C4-2B (cell line): Measurements from ENCODE around the gene LRRC27.
"Not testable (repeated sequence)": the region's sequence is repeated elsewhere in the genome, so short reads cannot be mapped to it uniquely, and the experiment has no call there.

Experiments
- H3K27ac ChIP-seq: fragments of 450-650 bp; 2 replicates; pipeline ENCODE4 v1.5.1; 2017
- ZFX ChIP-seq: fragments of 450-650 bp; IDR thresholded peaks from 2 replicates; pipeline ENCODE4 v1.6.1; 2017
- TF ChIP-seq, protein P1 (sequence below): fragments of 450-650 bp; conservative IDR thresholded peaks from 2 replicates; pipeline ENCODE4 v1.5.1; 2017; ENCODE audit warnings: mild to moderate bottlenecking

Gene LRRC27

DNA sequence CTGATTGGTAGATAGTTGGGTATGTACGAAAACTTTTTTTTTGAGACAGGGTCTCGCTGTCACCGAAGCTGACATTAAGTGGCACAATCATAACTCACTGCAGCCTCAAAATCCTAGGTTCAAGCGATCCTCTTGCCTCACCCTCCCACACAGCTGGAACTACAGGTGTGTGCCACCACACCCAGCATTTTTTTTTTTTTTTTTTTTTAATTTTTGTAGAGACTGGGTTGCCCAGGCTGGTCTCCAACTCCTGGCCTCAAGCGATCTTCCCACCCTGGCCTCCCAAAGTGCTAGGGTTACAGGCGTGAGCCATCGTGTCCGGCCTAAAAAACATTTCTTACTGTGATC lies 1.5 kb upstream of the LRRC27 start:
- no peak for TF ChIP-seq ZFX
- TF ChIP-seq, protein P1, sequence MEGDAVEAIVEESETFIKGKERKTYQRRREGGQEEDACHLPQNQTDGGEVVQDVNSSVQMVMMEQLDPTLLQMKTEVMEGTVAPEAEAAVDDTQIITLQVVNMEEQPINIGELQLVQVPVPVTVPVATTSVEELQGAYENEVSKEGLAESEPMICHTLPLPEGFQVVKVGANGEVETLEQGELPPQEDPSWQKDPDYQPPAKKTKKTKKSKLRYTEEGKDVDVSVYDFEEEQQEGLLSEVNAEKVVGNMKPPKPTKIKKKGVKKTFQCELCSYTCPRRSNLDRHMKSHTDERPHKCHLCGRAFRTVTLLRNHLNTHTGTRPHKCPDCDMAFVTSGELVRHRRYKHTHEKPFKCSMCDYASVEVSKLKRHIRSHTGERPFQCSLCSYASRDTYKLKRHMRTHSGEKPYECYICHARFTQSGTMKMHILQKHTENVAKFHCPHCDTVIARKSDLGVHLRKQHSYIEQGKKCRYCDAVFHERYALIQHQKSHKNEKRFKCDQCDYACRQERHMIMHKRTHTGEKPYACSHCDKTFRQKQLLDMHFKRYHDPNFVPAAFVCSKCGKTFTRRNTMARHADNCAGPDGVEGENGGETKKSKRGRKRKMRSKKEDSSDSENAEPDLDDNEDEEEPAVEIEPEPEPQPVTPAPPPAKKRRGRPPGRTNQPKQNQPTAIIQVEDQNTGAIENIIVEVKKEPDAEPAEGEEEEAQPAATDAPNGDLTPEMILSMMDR: no peak
- H3K27ac ChIP-seq: peak overlapping the region; percentile 91

GRCh38 chr10:132332433-132332754 lies 401 bp downstream of the LRRC27 start:
- TF ChIP-seq, protein P1: no peak
- peak; percentile 29; the same call in 1 of the 2 replicates for TF ChIP-seq ZFX
- peak overlapping the region; percentile 91 for H3K27ac ChIP-seq

DNA sequence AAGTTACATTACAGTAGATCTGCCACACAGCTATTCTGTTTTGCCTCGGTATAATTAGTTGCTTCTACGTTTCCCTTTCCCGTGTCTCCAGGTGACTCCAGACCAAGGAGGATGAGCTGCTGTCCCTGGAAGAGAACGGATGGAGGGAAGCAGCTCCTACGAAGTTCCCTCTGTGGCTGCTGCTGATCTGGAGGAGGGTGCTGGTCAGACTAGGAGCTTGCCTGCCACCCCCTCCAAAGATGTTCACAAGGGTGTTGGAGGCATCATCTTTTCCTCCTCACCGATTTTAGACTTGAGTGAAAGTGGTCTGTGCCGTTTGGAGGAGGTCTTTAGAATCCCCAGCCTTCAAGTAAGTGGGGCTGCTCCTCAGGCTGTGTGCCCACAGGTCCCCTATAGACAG lies 1.4 kb downstream of the LRRC27 start:
- TF ChIP-seq, protein P1: no peak
- no peak for TF ChIP-seq ZFX
- H3K27ac ChIP-seq: peak overlapping the region; percentile 36

DNA sequence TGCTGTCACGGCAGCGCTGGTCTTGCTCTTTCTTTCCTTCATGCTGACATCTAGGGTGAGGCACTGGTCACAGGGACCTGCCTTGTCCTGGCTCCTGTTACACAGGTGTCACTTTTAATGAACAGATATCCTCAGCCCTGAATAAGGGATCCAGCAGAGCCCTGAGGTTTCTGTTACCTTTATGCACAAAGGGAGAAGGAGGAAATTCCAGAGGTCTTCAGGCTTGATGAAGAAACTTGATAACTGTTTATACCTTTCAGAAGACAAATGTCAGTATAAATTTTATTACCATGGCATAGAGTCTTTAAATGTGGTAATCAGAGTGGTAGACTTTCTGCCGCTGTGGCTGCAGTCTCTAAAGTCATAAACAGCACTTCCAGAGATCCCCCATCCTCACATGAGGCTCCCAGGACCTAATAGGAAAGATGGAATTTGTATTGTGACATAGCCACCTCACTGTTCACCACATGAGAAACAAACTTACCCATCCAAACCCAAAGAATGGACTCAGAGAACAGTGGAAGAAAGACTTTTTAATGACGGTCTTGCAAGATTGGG lies 2.7 kb downstream of the LRRC27 start:
- no peak overlapping the region for H3K27ac ChIP-seq
- TF ChIP-seq, protein P1: no peak
- TF ChIP-seq ZFX: no peak

- TF ChIP-seq, protein P1: no peak
- H3K27ac ChIP-seq: no peak overlapping the region
These were observed 3.4 kb downstream of the LRRC27 start for GRCh38 chr10:132335189-132336063.

DNA sequence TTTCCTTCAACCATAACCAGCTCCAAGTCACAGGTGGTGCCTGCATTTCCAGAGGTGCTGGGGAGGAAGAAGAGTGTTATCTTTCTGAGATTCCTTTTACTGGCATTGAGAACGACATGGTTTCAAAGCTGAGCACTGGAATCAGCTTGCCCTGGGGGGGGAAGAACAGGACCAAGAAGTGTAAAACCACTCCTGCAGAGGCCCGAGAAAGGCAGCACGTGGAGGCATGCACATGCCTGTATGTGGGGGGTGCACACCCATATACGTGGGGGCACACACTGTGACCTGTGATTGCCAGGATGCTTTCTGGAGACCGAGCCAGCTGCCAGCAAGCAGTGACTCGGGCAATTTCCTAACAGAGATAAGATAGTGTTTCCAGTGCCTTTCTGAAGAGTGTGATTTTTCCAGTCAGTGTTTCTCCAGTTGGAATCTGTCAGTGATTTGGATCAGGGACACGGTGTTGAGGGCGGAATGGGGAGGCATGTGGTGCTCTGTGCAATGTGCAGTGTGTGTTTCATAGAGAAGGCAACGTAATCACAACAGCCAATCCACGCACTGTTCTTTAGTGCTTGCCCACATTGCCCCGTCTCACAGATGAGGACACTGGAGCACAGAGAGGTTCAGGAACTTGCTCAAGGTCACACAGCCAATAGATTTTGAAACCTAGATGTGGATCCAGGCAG lies 4.2 kb downstream of the LRRC27 start:
- H3K27ac ChIP-seq: no peak overlapping the region
- TF ChIP-seq, protein P1: no peak
- no peak for TF ChIP-seq ZFX

DNA sequence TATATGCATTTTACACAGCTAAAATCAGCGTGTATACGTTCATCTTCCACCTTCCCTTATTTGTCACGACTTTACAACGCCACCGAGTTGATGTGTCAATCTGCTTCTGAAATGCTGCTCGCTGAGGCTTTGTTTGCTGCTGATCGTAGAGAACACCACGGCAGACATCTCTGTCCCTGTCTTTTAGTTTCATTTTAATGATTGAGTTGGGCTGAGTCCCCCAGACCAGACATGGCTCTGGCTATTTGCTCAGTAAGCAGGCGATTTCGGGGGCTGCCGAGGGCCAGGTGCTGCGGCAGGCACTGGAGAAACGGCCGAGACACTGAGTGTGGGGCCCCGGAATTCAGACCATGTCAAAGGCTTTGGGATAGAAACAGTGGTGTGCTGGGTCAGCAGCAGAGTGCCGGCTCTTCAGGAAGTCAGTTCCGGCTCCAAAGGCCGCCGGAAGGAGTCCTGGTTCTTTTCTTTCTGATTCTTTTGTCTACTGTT lies 5.0 kb downstream of the LRRC27 start:
- no peak for TF ChIP-seq ZFX
- TF ChIP-seq, protein P1: no peak
- H3K27ac ChIP-seq: no peak overlapping the region

GRCh38 chr10:132337854-132338253 lies 5.9 kb downstream of the LRRC27 start:
- not testable (repeated sequence) for H3K27ac ChIP-seq
